Caco-2 (cell line): ENCODE data around the gene SERINC2. TPM values are rescaled to one million over a fixed set of nuclear protein-coding genes. Genes with fewer than 3 reads are reported as not detected.

ENCODE experiments used
- BruUV-seq: library from RNA; stranded (reverse); fragments of 400-500 nt; replicated peaks from 2 replicates; lab custom pipeline; 2021; lab: Mats Ljungman, UMichigan
- CTCF ChIA-PET: fragments of 300-600 bp; sonication (Branson Sonifier 250); formaldehyde crosslinking; loops from one replicate; lab custom pipeline; 2022; ENCODE audit warnings: antibody characterized with exemption; lab: Charles Lee
- POLR2A ChIA-PET: fragments of 300-600 bp; sonication (Branson Sonifier 250); formaldehyde crosslinking; loops from one replicate; lab custom pipeline; 2022; ENCODE audit warnings: antibody characterized with exemption; lab: Charles Lee
- DNase-seq, 2 experiments: peaks; one replicate each; pipeline versions ENCODE4 v3.0.0 to v3.0.0-alpha.2; 2020 to 2022
- H3K27me3 ChIP-seq: replicated peaks from 2 replicates; pipeline ENCODE4 v1.6.0; 2011; ENCODE audit warnings: low read length; ENCODE audit not compliant: control insufficient read depth, insufficient read depth
- H3K36me3 ChIP-seq: 2 replicates; pipeline ENCODE4 v1.5.1; 2011; ENCODE audit warnings: low read length; ENCODE audit not compliant: control insufficient read depth, insufficient read depth
- H3K4me1 ChIP-seq: fragments of 250-450 bp; sonication (Bioruptor Pico); 2 replicates; pipeline ENCODE4 v1.5.1; 2020; ENCODE audit warnings: mild to moderate bottlenecking
- H3K4me3 ChIP-seq: 2 replicates; pipeline ENCODE4 v1.5.1; 2011; ENCODE audit warnings: low read depth, mild to moderate bottlenecking, control low read depth, low read length
- H3K9me3 ChIP-seq: fragments of 250-450 bp; sonication (Bioruptor Pico); 2 replicates; pipeline ENCODE4 v1.5.1; 2020; ENCODE audit warnings: mild to moderate bottlenecking, moderate library complexity
- H3K27ac Mint-ChIP-seq: one replicate; pipeline ENCODE4 v1.8.0; 2022; ENCODE audit warnings: mixed read lengths; ENCODE audit not compliant: unreplicated experiment
- H3K27me3 Mint-ChIP-seq: one replicate; pipeline ENCODE4 v1.8.0; 2022; ENCODE audit warnings: mixed read lengths; ENCODE audit not compliant: insufficient read depth, unreplicated experiment
- H3K36me3 Mint-ChIP-seq: one replicate; pipeline ENCODE4 v1.8.0; 2022; ENCODE audit warnings: mild to moderate bottlenecking, mixed read lengths; ENCODE audit not compliant: insufficient read depth, unreplicated experiment
- H3K4me1 Mint-ChIP-seq: one replicate; pipeline ENCODE4 v1.8.0; 2022; ENCODE audit warnings: low read depth, mixed read lengths; ENCODE audit not compliant: unreplicated experiment
- H3K4me3 Mint-ChIP-seq: one replicate; pipeline ENCODE4 v1.8.0; 2022; ENCODE audit warnings: mild to moderate bottlenecking, moderate library complexity, mixed read lengths; ENCODE audit not compliant: unreplicated experiment
- H3K9me3 Mint-ChIP-seq: one replicate; pipeline ENCODE4 v1.8.0; 2022; ENCODE audit warnings: mixed read lengths; ENCODE audit not compliant: unreplicated experiment
- CTCF ChIP-seq, 2 experiments: fragments of 200-600 bp in 1 of 2; IDR thresholded peaks; 1 replicate in 1 of 2; 2 replicates in 1 of 2; pipeline versions ENCODE4 v1.5.1 to v1.8.0; 2011 to 2022; ENCODE audit warnings: antibody characterized with exemption in 1 of 2, control low read depth in 1 of 2, inconsistent platforms in 1 of 2, low read depth in 1 of 2, low read length in 1 of 2, mild to moderate bottlenecking in 1 of 2, moderate library complexity in 1 of 2; ENCODE audit not compliant: insufficient read depth in 1 of 2, severe bottlenecking in 1 of 2, unreplicated experiment in 1 of 2
- intact Hi-C: fragments of 100-400 bp; cut with micrococcal nuclease; formaldehyde crosslinking; loops from one replicate; pipeline ENCODE4 v1.10.0; 2022; ENCODE audit not compliant: unreplicated experiment
- total RNA-seq: library from RNA; stranded (reverse); gene quantifications from 2 replicates; pipeline ENCODE4 v1.2.3, GENCODE V29; 2022

SERINC2 gene
- total RNA-seq, 1 experiment from 2014 or later, result 30.0 TPM

GRCh38 chr1:31432592-31433395 is 19.8 kb downstream of the SERINC2 start:
- no peaks in the 10 kb centered on the region for H3K4me1 Mint-ChIP-seq
- no peaks in the 10 kb centered on the region for H3K9me3 Mint-ChIP-seq
- no peaks in the 10 kb centered on the region for H3K27me3 Mint-ChIP-seq
- Histone ChIP-seq H3K9me3 (no peaks in the 10 kb centered on the region), H3K4me3 (no peak overlapping the region), H3K36me3 (no peaks in the 10 kb centered on the region), H3K27me3 (no peaks in the 10 kb centered on the region), H3K4me1 (no peaks in the 10 kb centered on the region)
- DNase-seq, result no peak
- TF ChIP-seq CTCF (IDR thresholded peaks at IDR 0.05; ENCODE audit: insufficient read depth in 1 of 2, low read depth in 1 of 2, low read length in 1 of 2, severe bottlenecking in 1 of 2, unreplicated experiment in 1 of 2), result no peak
- no peak overlapping the region for H3K4me3 Mint-ChIP-seq
- ChIA-PET CTCF (no interaction called here), POLR2A (no interaction called here)
- no peaks in the 10 kb centered on the region for H3K36me3 Mint-ChIP-seq
- no TSS peak for BruUV-seq
- intact Hi-C loops, result no loop called here
- H3K27ac Mint-ChIP-seq, result no peak overlapping the region

GRCh38 chr1:31433396-31433930 is 20.4 kb downstream of the SERINC2 start:
- DNase-seq, result no peak
- CTCF ChIA-PET, result no interaction called here

More at GRCh38 chr1:31433396-31433930, 20.4 kb downstream of the SERINC2 start:
- no peak overlapping the region for H3K4me3 Mint-ChIP-seq
- intact Hi-C loops, result no loop called here
- no TSS peak for BruUV-seq
- Histone ChIP-seq H3K4me1 (no peaks in the 10 kb centered on the region), H3K36me3 (no peaks in the 10 kb centered on the region), H3K4me3 (no peak overlapping the region), H3K9me3 (no peaks in the 10 kb centered on the region), H3K27me3 (no peaks in the 10 kb centered on the region)
- no peak overlapping the region for H3K27ac Mint-ChIP-seq
- H3K36me3 Mint-ChIP-seq, result no peaks in the 10 kb centered on the region
- H3K4me1 Mint-ChIP-seq, result no peaks in the 10 kb centered on the region
- H3K9me3 Mint-ChIP-seq, result no peaks in the 10 kb centered on the region
- H3K27me3 Mint-ChIP-seq, result no peaks in the 10 kb centered on the region
- POLR2A ChIA-PET, result no interaction called here
- TF ChIP-seq CTCF (IDR thresholded peaks at IDR 0.05; ENCODE audit: insufficient read depth in 1 of 2, low read depth in 1 of 2, low read length in 1 of 2, severe bottlenecking in 1 of 2, unreplicated experiment in 1 of 2), result no peak
